ENCODE data around the gene OR2T29.

DNA sequence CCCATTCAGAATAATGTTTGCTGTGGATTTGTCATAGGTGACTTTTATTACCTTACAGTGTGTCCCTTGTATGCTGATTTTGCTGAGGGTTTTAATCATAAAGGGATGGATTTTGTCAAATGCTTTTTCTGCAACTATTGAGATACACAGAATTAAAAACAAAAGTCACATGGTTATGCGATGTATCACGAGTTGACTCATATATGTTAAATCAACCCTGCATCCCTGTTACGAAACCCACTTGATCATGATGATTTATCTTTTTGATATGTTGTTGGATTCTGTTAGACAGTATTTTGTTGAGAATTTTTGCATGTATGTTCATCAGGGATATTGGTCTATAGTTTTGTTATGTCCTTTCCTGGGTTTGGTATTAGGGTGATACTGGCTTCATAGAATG is 22.7 kb upstream of the OR2T29 start:
- TF ChIP-seq, protein P1, sequence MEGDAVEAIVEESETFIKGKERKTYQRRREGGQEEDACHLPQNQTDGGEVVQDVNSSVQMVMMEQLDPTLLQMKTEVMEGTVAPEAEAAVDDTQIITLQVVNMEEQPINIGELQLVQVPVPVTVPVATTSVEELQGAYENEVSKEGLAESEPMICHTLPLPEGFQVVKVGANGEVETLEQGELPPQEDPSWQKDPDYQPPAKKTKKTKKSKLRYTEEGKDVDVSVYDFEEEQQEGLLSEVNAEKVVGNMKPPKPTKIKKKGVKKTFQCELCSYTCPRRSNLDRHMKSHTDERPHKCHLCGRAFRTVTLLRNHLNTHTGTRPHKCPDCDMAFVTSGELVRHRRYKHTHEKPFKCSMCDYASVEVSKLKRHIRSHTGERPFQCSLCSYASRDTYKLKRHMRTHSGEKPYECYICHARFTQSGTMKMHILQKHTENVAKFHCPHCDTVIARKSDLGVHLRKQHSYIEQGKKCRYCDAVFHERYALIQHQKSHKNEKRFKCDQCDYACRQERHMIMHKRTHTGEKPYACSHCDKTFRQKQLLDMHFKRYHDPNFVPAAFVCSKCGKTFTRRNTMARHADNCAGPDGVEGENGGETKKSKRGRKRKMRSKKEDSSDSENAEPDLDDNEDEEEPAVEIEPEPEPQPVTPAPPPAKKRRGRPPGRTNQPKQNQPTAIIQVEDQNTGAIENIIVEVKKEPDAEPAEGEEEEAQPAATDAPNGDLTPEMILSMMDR (IDR thresholded peaks at IDR 0.05), result no peak
- TF ChIP-seq POLR2A (IDR thresholded peaks at IDR 0.05), result no peak

Measured in heart left ventricle (tissue), 13 donors.